Measurements from ENCODE around the gene PRKG1. TPM values are rescaled to one million over a fixed set of nuclear protein-coding genes. Genes with fewer than 3 reads are reported as not detected.

PRKG1 gene
- total and polyA plus RNA-seq, 2 donors (not counting 1 experiment from before 2014, with no cell fraction given): not detected

DNA sequence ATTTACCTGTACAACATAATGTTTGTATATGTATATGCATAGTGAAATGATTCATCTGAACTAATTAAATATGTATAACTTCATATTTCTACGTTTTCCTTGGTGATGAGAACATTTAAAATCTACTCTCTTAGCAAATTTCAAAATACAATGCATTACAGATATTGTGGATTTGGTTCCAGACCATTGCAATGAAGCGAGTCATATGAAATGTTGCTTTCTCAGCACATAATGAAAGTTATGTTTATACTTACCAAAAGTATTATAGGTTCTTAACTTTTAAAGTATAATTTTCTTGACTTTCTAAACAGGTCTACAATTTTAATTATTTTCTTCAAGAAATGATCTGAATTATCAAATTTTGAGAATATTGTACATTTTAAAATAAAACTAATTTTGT, 435.9 kb downstream of the PRKG1 start:
- Mint-ChIP-seq H3K27ac (no peak overlapping the region), H3K9me3 (ENCODE audit: insufficient read depth) (no peaks in the 10 kb centered on the region), H3K27me3 (no peaks in the 10 kb centered on the region), H3K4me3 (no peak overlapping the region), H3K4me1 (no peaks in the 10 kb centered on the region)
- ATAC-seq (ENCODE audit: low read depth) (no peak), DNase-seq (no peak)
- Histone ChIP-seq H3K36me3 (replicated peaks in 1 of 2; ENCODE audit: control extremely low read depth in 1 of 2, control insufficient read depth in 1 of 2, extremely low read depth in 1 of 2, insufficient read depth in 2 of 2, low read length in 1 of 2) (no peaks in the 10 kb centered on the region), H3K9ac (ENCODE audit: low read length) (no peak overlapping the region), H3K9me3 (ENCODE audit: control extremely low read depth in 1 of 3, control insufficient read depth in 2 of 3, insufficient read depth in 1 of 3, low read length in 2 of 3) (no peaks in the 10 kb centered on the region), H3K27me3 (replicated peaks in 1 of 4; ENCODE audit: control extremely low read depth in 1 of 4, control insufficient read depth in 3 of 4, insufficient read depth in 4 of 4, low read length in 3 of 4) (no peaks in the 10 kb centered on the region), H3K4me2 (replicated peaks; ENCODE audit: low read depth, low read length, poor library complexity, severe bottlenecking) (no peak overlapping the region), H4K20me1 (ENCODE audit: control insufficient read depth, insufficient read depth, low read length, poor library complexity, severe bottlenecking) (no peaks in the 10 kb centered on the region), H3K4me1 (ENCODE audit: control insufficient read depth in 2 of 2, insufficient read depth in 2 of 2, low read length in 2 of 2) (no peaks in the 10 kb centered on the region), H3K79me2 (ENCODE audit: control insufficient read depth, insufficient read depth, low read length) (no peaks in the 10 kb centered on the region), H2AFZ (ENCODE audit: insufficient read depth, low read depth, low read length, poor library complexity, severe bottlenecking) (no peak overlapping the region), H3K27ac (ENCODE audit: low read length in 2 of 2) (no peak overlapping the region), H3K4me3 (ENCODE audit: control extremely low read depth in 1 of 5, extremely low read depth in 1 of 5, insufficient read depth in 1 of 5, low read depth in 2 of 5, low read length in 4 of 5) (no peak overlapping the region)
- ChIA-PET POLR2A (no interaction called here), CTCF (no interaction called here)
- intact Hi-C loops (cut with micrococcal nuclease): no loop called here
- WGBS (ENCODE audit: insufficient coverage): no CpG with 5 or more reads among the region's 2 CpGs
- TF ChIP-seq EZH2 (IDR thresholded peaks at IDR 0.05; ENCODE audit: borderline replicate concordance, insufficient read depth, low read depth, low read length, poor library complexity, severe bottlenecking): no peak
- TF ChIP-seq, protein P1, sequence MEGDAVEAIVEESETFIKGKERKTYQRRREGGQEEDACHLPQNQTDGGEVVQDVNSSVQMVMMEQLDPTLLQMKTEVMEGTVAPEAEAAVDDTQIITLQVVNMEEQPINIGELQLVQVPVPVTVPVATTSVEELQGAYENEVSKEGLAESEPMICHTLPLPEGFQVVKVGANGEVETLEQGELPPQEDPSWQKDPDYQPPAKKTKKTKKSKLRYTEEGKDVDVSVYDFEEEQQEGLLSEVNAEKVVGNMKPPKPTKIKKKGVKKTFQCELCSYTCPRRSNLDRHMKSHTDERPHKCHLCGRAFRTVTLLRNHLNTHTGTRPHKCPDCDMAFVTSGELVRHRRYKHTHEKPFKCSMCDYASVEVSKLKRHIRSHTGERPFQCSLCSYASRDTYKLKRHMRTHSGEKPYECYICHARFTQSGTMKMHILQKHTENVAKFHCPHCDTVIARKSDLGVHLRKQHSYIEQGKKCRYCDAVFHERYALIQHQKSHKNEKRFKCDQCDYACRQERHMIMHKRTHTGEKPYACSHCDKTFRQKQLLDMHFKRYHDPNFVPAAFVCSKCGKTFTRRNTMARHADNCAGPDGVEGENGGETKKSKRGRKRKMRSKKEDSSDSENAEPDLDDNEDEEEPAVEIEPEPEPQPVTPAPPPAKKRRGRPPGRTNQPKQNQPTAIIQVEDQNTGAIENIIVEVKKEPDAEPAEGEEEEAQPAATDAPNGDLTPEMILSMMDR (IDR thresholded peaks at IDR 0.05): no peak

DNA sequence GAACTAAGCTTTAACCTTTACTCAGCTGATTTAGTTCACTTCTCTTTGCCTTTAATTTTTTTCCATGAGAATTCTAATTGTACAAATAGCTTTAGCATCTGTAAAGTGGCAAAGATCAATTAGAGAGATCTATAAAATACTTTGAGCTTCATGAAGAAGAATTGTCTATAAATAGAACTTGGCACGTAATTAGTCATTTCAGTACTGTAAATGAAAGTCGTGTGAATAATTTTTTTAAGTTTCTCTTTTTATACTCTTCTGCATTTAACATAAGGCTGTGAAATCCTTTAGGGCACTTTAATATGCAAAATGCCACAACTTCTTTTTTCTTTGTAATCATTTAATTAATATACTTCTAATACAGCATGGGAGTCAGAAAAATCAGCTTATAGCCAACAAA, 447.3 kb downstream of the PRKG1 start:
- WGBS (ENCODE audit: insufficient coverage): no CpG with 5 or more reads among the region's 2 CpGs
- intact Hi-C loops (cut with micrococcal nuclease): no loop called here
- Histone ChIP-seq H2AFZ (ENCODE audit: insufficient read depth, low read depth, low read length, poor library complexity, severe bottlenecking) (no peak overlapping the region), H3K9ac (ENCODE audit: low read length) (no peak overlapping the region), H4K20me1 (ENCODE audit: control insufficient read depth, insufficient read depth, low read length, poor library complexity, severe bottlenecking) (no peaks in the 10 kb centered on the region), H3K79me2 (ENCODE audit: control insufficient read depth, insufficient read depth, low read length) (no peaks in the 10 kb centered on the region), H3K4me1 (ENCODE audit: control insufficient read depth in 2 of 2, insufficient read depth in 2 of 2, low read length in 2 of 2) (no peaks in the 10 kb centered on the region), H3K36me3 (replicated peaks in 1 of 2; ENCODE audit: control extremely low read depth in 1 of 2, control insufficient read depth in 1 of 2, extremely low read depth in 1 of 2, insufficient read depth in 2 of 2, low read length in 1 of 2) (no peaks in the 10 kb centered on the region), H3K27ac (ENCODE audit: low read length in 2 of 2) (no peak overlapping the region), H3K4me2 (replicated peaks; ENCODE audit: low read depth, low read length, poor library complexity, severe bottlenecking) (no peak overlapping the region), H3K4me3 (ENCODE audit: control extremely low read depth in 1 of 5, extremely low read depth in 1 of 5, insufficient read depth in 1 of 5, low read depth in 2 of 5, low read length in 4 of 5) (no peak overlapping the region), H3K27me3 (replicated peaks in 1 of 4; ENCODE audit: control extremely low read depth in 1 of 4, control insufficient read depth in 3 of 4, insufficient read depth in 4 of 4, low read length in 3 of 4) (no peaks in the 10 kb centered on the region), H3K9me3 (ENCODE audit: control extremely low read depth in 1 of 3, control insufficient read depth in 2 of 3, insufficient read depth in 1 of 3, low read length in 2 of 3) (no peaks in the 10 kb centered on the region)
- DNase-seq (no peak), ATAC-seq (ENCODE audit: low read depth) (no peak)
- TF ChIP-seq, protein P1 (IDR thresholded peaks at IDR 0.05): no peak
- no peak for TF ChIP-seq EZH2 (IDR thresholded peaks at IDR 0.05; ENCODE audit: borderline replicate concordance, insufficient read depth, low read depth, low read length, poor library complexity, severe bottlenecking)
- Mint-ChIP-seq H3K27me3 (no peaks in the 10 kb centered on the region), H3K4me3 (no peak overlapping the region), H3K27ac (no peak overlapping the region), H3K9me3 (ENCODE audit: insufficient read depth) (no peaks in the 10 kb centered on the region), H3K4me1 (no peaks in the 10 kb centered on the region)
- ChIA-PET CTCF (no interaction called here), POLR2A (no interaction called here)

Data from B cell (primary cell).